ENCODE results near the gene HACD1.
A peak's percentile ranks its signal among the peaks of the same experiment; 100 is the strongest.

Gene HACD1, protein sequence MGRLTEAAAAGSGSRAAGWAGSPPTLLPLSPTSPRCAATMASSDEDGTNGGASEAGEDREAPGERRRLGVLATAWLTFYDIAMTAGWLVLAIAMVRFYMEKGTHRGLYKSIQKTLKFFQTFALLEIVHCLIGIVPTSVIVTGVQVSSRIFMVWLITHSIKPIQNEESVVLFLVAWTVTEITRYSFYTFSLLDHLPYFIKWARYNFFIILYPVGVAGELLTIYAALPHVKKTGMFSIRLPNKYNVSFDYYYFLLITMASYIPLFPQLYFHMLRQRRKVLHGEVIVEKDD

DNA sequence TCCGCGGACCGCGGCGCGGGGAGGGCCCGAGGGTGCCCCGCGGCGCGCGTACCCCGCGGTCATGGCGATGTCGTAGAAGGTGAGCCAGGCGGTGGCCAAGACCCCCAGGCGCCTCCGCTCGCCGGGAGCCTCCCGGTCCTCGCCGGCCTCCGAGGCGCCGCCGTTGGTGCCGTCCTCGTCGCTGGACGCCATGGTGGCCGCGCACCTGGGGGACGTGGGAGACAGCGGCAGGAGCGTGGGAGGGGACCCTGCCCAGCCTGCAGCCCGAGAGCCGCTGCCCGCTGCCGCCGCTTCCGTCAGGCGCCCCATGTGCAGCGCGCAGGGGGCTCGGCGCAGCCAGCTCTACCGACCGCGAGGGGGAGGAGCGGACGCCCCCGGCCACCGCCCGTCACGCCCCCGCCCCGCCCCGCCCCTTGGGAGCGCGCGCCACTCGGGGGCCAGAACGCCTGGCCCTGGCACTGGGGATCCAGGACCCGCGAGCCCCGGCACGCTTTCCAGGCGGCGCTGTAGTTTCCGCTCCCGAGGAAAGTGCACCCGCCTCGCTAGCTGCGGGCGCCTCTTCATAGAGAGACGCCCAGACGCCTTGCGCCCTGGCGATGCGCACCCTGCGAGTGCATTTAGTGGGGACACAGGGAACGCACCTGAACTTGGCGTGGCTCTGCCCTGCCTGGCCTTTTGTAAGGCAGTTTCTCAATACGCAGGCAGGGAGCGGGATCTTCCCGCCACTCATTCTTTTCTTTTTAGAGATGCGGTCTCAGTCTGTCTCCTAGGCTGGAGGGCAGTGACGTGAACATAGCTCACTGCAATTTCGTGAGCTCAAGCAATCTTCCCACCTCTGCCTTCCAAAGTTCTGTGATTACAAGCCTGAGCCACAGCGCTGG lies at the start of gene HACD1:
TSS of gene HACD1 (minus strand) at position 344 of the 881 bp plus-strand sequence. CDS start at position 309, 35 bp downstream.
- peak; percentile 78 for DNase-seq

DNA sequence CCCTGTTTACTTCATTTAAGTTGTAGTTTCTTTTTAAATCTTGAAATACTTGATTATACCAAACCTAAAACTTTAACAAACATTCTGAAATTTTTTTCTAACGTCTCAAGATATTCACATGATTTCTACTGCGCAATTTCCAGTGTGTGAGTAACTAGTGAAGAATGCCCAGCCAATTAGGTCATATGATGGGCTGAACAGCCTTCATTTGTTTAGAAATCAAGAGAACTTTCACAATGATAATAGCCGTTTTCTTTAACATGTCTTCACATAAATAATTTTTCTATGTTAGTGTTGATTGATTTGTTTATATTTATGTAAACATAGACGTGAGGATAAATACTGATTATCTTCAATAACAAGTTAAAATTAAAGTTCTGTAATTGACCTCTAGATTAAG lies 48.6 kb upstream of the HACD1 start:
- no peak for DNase-seq

DNA sequence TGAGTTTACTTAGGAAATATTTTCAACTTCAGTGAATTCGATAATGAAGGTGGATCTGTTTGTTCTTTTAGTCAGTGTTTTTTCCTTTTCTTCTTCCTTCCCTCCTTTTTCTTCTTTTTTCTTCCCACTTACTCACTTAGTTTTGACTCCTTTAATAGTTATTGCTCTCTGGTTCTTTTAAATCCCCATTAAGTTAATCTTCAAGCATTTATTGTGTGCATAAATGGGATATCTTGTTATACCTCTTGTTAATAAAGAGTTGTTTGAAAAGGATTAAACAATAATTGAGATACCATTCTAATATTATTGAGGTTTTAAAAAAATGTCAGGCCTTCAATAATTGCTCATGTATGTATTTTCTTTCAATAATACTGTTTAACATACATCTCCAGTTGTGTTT lies 46.3 kb upstream of the HACD1 start:
- DNase-seq, result no peak

DNA sequence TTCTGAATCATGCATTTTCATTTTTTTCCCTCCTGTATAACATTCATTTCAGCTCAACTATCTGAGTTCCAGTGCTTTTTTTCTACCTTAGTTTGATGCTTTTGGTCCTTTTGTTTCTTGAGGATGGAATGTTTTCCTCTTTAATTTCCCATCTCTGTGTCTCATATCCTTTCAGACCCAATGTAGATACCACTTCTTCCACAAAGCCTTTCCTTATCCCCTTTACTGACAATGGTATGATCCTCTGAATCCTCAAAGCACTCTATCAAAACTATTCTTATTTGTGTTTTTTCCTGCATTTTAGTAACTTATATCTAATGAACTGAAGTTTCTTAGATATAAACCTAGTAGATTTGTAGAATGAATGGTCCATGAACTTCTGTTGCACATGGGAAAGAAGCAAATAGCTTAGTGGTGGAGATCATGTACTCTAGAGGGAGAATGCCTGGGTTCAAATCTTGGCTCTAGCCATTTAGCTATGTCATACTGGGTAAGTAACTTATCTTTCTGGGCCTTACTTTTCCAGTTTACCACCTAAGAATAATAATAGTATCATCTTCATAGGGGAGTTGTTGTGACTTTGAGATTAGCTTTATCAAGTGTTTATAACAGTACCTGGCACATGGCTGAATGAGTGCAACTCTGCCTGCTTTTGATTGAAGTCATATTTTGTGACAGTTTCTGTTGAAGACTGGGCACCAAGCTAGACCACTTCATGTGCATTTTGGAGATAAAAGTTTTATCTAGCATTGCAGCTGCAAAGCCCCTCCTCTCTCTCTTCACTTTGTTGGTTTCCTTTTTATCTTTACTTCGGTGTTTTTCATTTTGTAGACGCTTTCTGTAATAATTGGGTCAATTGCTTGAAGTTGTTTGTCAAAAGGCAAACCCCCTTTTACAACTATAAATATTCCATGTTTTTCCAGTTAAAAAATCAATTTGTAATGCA lies 45.3 kb upstream of the HACD1 start:
- no peak for DNase-seq

DNA sequence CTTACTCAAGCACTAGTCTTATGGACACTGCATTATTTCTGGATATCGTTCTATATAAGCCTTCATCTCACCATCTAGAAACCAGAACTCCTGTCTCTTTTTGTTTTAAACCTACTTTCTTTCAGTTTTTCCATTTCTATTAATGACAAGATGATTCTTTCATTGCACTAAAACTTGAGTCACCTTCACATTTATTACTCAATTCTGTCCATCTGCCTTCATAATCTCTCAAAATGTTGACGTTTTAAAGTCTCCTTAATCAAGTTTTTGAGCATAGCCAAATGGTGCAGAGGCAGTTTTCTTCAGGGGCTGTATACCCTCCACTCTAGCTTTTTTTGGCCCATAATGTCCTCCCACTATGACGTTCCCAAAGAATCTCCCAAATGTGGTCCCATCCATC lies 44.3 kb upstream of the HACD1 start:
- DNase-seq, result no peak

DNA sequence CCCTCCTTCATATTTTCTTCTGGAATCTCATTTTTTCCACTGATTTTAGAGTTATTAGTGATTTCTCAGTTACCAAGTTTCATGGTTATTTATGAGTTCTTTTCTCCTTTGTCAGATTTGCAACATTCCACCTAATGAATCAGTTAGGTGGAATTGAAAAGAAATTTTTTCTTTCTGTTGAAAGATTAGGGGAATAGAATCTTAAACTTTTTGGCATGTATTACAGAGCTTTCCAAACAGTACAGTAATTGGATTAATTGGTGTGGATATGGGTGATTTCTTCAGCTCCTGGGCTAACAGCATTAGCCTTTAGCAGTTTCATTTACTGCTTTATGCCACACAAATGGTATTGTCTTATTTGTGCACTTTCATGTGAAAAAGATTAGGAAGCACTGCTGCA lies 43.7 kb upstream of the HACD1 start:
- DNase-seq, result no peak

DNA sequence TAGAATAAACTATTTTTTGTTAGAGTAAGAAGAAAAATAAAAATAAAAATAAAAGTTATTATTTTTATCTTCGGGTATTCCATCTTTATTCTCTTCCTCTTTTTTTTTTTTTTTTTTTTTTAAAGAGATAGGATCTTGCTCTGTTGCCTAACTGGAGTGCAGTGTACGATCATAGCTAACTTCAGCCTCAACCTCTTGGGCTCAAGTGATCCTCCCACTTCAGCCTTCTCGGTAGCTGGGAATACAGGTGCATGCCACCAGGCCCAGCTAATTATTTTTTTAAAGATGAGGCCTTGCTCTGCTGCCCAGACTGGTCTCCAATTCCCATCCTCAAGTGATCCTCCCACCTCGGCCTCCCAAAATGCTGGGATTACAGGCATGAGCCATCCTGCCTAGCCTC lies 42.2 kb upstream of the HACD1 start:
- DNase-seq, result no peak

DNA sequence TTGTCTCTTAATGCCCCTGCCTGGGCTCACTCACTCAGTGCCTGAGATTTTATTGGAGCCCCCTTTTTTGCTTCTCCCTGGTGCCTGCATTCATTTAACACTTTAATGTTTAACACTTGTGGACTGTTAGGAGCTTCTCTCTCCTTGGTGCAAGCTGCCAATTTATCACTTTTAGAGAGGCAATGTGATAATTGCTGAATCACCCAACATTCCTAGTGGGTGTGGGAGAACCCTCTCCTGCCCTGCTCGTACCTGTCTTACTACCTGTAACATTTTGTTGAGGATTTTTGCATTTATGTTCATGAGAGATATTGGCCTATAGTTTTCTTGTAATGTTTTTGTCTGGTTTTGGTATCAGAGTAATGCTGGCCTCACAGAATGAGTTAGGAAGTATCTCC lies 39.9 kb upstream of the HACD1 start:
- no peak for DNase-seq

DNA sequence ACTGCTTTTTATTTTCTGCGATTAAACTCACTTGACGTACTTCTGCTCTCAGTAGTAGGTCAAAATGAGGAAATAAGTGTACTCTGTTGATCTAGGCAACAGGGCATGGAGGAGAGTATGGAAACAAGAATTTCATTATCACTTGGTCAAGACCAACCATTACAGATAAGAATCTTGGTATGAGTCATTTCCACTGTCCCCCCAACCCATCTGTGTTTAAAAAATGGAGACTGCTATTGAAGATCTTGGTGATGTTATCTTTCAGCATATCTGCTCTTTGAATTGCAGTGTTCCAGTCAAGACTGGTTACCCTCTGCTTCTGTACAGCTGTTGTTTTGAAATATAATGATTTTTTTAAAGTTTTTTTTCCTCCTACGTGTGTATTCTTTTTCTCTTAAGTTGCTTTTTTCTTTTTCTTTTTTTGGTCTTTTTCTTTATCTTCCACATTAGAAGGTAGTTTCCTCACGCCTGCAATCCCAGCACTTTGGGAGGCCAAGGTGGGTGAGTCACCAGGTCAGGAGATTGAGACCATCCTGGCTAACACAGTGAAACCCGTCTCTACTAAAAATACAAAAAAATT lies 38.5 kb upstream of the HACD1 start:
- DNase-seq, result no peak

DNA sequence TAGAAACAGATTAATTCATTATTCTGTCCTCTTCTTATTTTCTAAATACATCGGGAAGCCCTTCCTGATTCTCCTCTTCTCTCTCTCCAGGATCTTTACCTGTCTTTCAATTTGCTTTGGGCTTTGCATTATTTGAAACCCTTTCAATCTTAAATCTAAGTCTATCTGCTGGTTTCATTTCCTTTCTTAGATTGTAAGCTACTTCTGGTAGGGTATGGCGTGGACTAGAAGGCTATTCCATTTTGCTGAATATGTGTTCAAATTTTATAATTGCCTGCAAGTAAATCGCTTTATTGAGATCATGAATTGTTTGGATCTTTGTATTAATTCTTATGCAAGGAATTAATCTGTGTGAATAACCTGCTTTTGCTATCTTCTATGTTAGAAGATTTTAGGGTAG lies 37.8 kb upstream of the HACD1 start:
- DNase-seq, result no peak

DNA sequence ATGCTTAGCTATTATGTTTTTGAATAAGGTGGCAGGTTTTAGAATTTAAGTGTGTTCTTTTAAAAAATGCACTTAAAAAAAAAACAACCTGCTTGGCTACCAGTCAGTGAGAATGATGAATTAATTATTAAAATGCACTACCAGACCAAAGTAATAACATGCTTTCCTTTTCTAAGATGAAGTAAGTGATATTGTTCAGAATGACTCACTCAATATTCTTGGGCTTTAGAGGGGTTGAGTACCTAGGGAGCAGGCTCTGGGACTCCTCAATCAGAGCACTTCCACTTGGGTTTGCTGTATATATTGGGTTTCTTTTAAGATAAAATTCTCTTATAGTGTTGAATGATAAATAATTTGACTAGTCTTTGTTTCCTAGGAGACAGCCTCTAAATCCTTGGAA lies 35.4 kb upstream of the HACD1 start:
- DNase-seq, result no peak

DNA sequence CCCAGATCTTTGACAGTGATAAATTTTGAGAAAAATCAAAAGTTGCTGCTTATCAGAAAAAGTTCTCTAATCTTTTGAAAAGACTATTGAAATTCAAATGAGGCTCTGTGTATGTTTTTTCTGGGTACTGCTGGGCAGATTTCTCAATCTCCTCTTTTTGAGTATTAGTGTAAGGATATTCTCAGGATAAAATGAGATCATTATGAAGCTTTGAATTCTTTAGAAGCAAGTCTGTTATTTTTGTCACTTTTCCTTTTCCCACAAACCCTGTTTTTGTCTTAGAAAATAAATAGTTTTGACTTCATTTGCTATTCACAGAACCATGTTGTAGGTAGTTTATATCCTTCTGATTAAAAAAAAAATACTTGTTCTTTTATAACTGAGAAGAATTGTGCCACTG lies 34.7 kb upstream of the HACD1 start:
- DNase-seq, result no peak

DNA sequence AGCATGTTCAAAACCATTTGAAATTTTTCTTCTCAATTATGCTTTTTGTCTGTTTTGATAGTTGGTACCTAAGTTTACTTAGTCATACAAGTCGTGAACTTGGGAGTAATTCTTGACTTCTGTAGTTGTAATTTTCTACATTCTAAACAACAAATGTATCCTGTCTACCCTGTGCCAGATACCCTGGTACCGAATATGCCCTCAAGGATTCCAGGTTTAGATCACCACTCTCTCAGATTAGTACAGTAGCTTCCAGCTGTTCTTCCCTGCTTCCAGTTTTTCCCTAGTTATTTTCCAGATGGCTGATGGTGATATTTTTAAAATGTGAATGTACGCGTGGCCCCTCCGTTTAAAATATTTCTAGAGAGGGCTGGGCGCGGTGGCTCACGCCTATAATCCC lies 33.2 kb upstream of the HACD1 start:
- no peak for DNase-seq

DNA sequence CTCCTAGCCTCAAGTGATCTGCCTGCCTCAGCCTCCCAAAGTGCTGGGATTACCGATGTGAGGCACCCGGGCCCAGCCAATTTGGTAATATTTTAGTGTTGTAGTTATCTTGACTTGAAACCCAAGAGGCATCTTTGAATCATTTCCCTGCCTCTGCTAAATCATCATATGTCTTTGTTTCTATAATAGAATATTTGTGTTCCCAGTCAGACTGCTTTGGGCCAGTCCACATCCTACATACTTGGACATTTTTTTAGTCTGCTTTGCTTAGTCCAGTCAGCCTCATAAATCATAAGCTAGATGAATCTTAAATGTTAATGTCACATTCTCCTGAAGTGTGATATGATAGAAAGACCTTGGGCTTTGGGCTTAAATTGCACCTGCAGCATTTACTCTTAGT lies 32.7 kb upstream of the HACD1 start:
- DNase-seq, result no peak

DNA sequence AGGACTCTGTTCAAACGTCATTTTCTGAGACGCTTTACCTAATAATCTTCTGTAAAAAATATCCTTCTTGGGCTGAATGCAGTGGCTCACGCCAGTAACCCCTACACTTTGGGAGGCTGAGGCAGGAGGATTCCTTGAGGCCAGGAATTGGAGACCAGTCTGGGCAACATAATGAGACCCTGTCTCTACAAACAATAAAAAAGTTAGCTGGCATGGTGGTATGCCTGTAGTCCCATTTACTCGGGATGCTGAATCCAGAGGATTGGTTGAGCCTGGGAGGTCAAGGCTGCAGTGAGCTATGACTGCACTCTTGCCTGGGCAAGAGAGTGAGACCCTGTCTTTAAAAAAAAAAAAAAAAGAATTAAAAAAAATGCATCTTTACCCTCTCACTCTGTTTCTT lies 31.9 kb upstream of the HACD1 start:
- DNase-seq, result no peak

DNA sequence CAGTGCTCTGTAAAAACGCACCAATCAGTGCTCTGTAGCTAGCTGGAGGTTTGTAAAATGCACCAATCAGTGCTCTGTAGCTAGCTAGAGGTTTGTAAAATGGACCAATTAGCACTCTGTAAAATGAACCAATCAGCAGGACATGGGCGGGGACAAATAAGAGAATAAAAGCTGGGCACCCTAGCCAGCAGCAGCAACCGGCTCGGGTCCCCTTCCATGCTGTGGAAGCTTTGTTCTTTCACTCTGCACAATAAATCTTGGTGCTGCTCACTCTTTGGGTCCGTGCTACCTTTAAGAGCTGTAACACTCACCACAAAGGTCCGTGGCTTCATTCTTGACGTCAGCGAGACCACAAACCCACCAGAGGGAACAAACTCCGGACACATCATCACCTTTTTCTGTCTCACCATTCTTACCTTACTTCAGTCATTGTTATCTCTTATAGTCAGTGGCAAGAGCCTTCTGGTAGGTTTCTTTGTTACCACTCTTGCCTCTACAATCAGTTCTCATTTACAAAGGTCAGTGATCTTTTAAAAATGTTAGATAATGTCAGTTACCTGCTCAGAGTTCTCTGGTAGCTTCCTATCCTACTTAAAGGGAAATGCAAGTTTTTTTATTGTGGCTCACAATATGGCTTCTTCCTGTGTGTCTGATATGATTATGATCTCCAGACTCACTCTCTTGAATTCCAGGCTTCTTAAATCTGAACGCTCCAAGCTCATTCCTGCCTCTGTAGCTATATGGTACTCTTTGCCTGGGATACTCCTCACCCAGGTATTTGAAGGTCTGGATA lies 31.3 kb upstream of the HACD1 start:
- DNase-seq, result peak; percentile 64

DNA sequence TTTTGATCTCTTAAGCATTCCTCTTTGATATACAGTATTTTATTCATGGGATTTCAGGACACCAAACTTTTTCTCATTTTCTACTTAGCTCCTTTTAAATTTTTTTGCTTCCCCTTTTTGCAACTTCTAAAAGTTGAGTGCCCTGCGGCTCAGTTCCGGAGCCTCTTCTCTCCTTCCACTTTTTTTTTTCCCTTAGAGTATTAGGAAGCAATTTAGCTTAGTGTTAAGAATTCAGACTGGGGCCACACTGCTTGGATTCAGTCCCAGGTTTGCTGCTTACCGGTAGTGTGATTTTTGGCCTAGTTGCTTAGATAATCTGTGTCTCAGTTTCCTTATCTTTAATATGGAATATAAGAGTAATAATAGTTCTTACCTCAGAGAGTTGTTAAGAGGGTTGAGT lies 30.2 kb upstream of the HACD1 start:
- no peak for DNase-seq

DNA sequence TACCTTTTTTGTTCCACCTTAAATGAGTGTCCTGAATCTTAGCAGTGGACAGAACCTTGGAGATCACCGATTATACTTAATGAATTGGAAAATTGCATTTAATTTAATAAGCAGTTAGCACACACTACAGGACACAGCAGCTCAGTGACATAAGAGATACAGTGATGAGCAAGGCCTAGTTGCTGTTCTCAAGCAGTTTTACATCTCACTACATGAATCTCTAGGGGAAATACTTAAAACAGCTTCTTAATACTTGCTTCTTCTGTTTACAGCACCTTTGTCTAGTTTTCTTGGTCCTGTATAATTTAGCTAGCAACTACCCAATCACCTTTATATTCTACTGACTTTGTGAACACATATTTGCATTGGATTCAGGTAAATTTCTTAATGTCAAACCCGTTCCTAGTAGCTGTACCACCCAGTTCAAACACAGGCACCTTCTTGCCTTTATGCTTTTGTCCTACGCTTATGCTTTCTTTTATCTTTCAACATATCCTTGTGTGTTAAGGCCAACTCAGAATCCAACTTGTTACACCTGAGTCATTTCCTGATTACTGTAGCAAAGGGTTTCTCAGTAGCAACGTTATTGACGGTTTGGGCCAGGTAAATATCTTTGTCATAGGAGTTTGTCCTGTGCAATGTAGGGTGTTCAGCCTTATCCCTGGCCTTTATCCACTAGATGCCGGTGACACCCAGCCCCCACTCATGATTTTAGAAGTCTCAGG lies 28.6 kb upstream of the HACD1 start:
- no peak for DNase-seq

DNA sequence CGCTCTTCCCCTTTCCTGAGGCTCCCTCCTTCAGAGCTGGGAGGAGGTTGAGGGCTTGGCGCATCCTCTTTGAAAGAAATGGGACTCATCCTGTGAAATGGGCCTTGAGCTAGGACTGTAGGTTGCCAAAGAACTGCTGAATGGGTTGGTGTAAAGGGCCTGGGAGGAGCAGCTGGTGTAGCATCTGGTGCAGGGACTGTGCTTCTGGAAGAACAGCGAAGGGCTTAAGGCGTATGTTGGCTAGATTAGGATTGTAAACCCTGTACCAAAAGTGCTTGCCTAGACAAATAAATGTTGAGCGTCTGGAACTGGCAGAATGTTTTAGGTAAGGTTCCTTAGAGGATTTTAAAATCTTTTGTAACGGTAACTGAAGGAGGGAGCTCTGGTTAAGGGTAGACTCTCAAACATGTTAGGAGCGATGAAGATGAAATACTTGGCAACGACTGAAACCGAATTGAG lies 27.3 kb upstream of the HACD1 start:
- DNase-seq, result no peak

DNA sequence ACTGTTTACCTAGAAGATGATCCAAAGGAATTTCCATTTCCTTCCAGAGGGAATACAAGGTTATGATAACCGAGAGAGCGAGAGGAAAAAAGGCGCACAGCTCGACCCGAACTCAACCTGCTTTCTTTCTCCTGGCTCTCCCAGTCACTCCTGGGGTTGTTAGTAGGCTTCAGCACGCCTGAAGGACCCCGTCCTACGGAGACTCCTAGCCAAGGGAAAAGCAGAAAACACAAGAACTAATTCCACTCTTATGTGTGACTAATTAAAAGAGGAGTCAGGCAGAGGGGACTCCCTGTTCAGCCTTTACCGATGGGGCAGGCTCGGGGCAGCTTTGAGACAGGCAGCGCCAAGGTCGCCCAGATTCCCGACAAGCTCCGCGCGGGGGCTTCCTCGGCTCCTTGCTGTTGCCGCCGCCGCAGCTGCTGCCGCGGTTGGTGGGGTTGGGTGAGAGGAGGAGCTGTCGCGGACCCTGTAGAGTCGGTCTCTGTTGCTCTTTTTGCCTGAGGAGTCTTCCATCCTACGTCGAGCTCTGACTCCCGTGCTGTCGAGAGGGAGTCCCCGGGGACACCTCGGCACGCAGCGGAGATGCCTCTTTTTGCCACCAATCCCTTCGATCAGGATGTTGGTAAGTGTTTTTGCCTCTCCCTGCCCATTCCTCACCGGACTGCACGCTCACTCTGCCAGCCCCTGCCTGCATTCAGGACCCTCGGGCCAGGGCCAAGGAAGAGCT lies 26.7 kb upstream of the HACD1 start, which contains the start of gene STAM:
TSS of gene STAM (plus strand) at position 397 of the 730 bp plus-strand sequence. CDS start at position 586, 189 bp downstream.
- DNase-seq, result peak; percentile 98

Measured in activated CD8-positive, alpha-beta memory T cell treated with anti-CD3 and anti-CD28 coated beads for 24 hours (primary cell).